Endodermal cell (in vitro differentiated cells): ENCODE data around the gene DUSP16. TPM values are rescaled to one million over a fixed set of nuclear protein-coding genes. Genes with fewer than 3 reads are reported as not detected.
A peak's percentile ranks its signal among the peaks of the same experiment; 100 is the strongest.
"Not testable (repeated sequence)": the region's sequence is repeated elsewhere in the genome, so short reads cannot be mapped to it uniquely, and the experiment has no call there.

Experiments used
- DNase-seq: peaks from one replicate; pipeline ENCODE4 v3.0.0-alpha.2; 2017
- H3K27ac ChIP-seq: 2 replicates; pipeline ENCODE4 v1.5.1; 2013; ENCODE audit warnings: mild to moderate bottlenecking, low read depth, low read length, moderate library complexity
- H3K27me3 ChIP-seq: 2 replicates; pipeline ENCODE4 v1.6.1; 2013; ENCODE audit warnings: mild to moderate bottlenecking, low read length, moderate library complexity; ENCODE audit not compliant: insufficient read depth, control insufficient read depth, poor library complexity, severe bottlenecking
- H3K36me3 ChIP-seq: 2 replicates; pipeline ENCODE4 v1.7.0; 2013; ENCODE audit warnings: mild to moderate bottlenecking, low read length, moderate library complexity; ENCODE audit not compliant: control insufficient read depth, insufficient read depth
- H3K4me1 ChIP-seq: one replicate; pipeline ENCODE4 v1.7.0; 2013; ENCODE audit warnings: low read length; ENCODE audit not compliant: control insufficient read depth, insufficient read depth
- H3K4me3 ChIP-seq: 2 replicates; pipeline ENCODE4 v1.5.1; 2013; ENCODE audit warnings: mild to moderate bottlenecking, low read length, moderate library complexity
- H3K9ac ChIP-seq: 2 replicates; pipeline ENCODE4 v1.6.1; 2013; ENCODE audit warnings: mild to moderate bottlenecking, low read length, moderate library complexity; ENCODE audit not compliant: poor library complexity, severe bottlenecking; ENCODE audit errors: extremely low read depth
- H3K9me3 ChIP-seq: 2 replicates; pipeline ENCODE4 v1.6.1; 2013; ENCODE audit warnings: mild to moderate bottlenecking, low read length, moderate library complexity; ENCODE audit not compliant: control insufficient read depth
- H3K27ac Mint-ChIP-seq: 2 replicates; pipeline ENCODE4 v1.8.0; 2020; ENCODE audit warnings: mixed read lengths
- H3K27me3 Mint-ChIP-seq: 2 replicates; pipeline ENCODE4 v1.8.0; 2021; ENCODE audit warnings: mild to moderate bottlenecking, mixed read lengths; ENCODE audit not compliant: insufficient read depth
- H3K36me3 Mint-ChIP-seq: 2 replicates; pipeline ENCODE4 v1.8.0; 2020; ENCODE audit warnings: low read depth, mixed read lengths
- H3K4me1 Mint-ChIP-seq: 2 replicates; pipeline ENCODE4 v1.8.0; 2020; ENCODE audit warnings: mixed read lengths
- H3K4me3 Mint-ChIP-seq: 2 replicates; pipeline ENCODE4 v1.8.0; 2020; ENCODE audit warnings: mild to moderate bottlenecking, moderate library complexity, mixed read lengths
- H3K9me3 Mint-ChIP-seq: 2 replicates; pipeline ENCODE4 v1.8.0; 2020; ENCODE audit warnings: mild to moderate bottlenecking, mixed read lengths
- WGBS, 2 experiments: methylation state at CpG; one replicate each; pipeline versions ENCODE4 v1.1.5 to v1.1.7; 2013; ENCODE audit warnings: missing lambda C conversion rate in 2 of 2, mixed read lengths in 1 of 2; ENCODE audit not compliant: insufficient coverage in 1 of 2, insufficient read length in 1 of 2; 5-methylcytosine and 5-hydroxymethylcytosine counted together
- total RNA-seq, 2 donors: library from RNA; stranded (reverse); fragmentation: NEBNext Ultra II Directional in 1 of 2; extraction: Animal tissue kit (Norgen Biotek cat#: 25700) in 1 of 2; gene quantifications; 2 replicates in 1 of 2; 3 replicates in 1 of 2; pipeline ENCODE4 v1.2.1, GENCODE V29; 2021
- TF ChIP-seq, protein P1 (sequence below): fragments of 200-600 bp; sonication (generic); conservative IDR thresholded peaks from 2 replicates; pipeline ENCODE4 v1.5.0; 2021; ENCODE audit warnings: antibody characterized with exemption, mild to moderate bottlenecking

Gene DUSP16
- total RNA-seq, 2 donors from 2014 or later = 28.1 to 42.5 TPM

DNA sequence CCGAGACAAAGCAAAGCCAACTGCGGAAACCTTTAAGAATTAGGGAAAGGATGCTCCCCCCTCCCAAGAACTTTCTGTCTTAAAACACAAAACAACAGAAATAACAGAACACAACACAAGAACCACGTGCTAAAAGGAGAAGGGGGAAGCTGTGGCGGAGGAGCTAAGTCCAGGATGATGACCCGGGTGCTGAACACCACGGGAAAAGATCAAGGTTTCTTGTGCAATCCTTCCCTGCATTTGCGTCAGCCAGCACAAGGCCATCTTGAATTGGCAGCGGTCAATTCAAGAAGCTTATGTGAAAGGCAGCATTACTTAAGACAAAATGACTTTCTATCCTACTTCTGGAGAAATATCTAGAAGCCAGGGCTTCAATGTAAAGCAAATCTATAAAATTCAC lies 38.0 kb upstream of the DUSP16 start:
- peak; percentile 57 for DNase-seq
- 93% methylated on average over 4 to 8 of the region's 8 CpGs for whole genome bisulfite sequencing, 2 experiments
- Histone ChIP-seq H3K27ac (no peak overlapping the region), H3K9me3 (no peaks in the 10 kb centered on the region), H3K4me1 (no peaks in the 10 kb centered on the region), H3K36me3 (no peaks in the 10 kb centered on the region), H3K9ac (no peak overlapping the region), H3K4me3 (no peak overlapping the region), H3K27me3 (no peaks in the 10 kb centered on the region)
- Mint-ChIP-seq H3K36me3 (no peaks in the 10 kb centered on the region), H3K27me3 (no peaks in the 10 kb centered on the region), H3K4me1 (no peaks in the 10 kb centered on the region), H3K27ac (no peak overlapping the region), H3K9me3 (no peaks in the 10 kb centered on the region), H3K4me3 (no peak overlapping the region)
- TF ChIP-seq, protein P1, sequence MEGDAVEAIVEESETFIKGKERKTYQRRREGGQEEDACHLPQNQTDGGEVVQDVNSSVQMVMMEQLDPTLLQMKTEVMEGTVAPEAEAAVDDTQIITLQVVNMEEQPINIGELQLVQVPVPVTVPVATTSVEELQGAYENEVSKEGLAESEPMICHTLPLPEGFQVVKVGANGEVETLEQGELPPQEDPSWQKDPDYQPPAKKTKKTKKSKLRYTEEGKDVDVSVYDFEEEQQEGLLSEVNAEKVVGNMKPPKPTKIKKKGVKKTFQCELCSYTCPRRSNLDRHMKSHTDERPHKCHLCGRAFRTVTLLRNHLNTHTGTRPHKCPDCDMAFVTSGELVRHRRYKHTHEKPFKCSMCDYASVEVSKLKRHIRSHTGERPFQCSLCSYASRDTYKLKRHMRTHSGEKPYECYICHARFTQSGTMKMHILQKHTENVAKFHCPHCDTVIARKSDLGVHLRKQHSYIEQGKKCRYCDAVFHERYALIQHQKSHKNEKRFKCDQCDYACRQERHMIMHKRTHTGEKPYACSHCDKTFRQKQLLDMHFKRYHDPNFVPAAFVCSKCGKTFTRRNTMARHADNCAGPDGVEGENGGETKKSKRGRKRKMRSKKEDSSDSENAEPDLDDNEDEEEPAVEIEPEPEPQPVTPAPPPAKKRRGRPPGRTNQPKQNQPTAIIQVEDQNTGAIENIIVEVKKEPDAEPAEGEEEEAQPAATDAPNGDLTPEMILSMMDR = no peak

DNA sequence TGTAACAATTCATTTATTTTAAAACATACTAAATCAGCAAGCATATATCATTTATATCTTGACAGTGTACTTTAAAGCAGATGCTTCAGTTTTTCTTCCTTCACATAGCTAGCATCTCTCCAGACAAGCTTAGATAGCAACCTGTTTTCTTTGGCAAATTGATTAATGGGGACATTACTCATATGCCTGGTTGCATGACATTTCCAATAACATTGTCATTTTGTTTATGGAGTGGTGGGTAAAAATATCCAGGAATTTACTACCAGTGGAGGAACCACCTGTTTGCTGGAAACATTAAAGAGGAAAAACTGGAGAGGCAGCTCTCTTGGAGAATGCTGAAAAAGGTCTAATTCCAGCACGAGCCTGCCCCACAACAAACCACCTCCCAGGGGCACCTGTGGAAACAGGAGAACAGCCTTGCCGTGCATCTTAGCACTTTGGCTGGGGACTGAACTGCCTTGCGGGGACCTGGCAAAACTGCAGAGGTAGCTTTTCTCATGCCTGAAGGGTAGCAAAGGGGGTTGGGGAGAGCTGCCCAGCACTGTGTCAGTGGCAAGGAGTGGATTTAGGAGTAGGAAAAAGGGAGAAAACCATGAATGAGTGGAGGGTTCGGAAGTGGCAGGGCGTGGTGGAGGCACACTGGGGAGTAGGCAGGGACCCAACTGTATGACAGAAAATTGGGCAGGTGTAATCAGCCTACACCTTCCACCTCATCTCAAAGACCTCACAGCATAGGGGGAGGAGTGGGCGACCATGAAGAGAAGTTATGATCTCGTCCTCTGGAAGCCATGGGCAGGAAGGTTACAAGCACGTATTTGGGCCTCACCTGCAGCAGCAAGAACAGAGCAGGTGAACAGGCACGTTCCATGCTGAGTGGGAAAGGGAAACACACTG lies 37.3 kb upstream of the DUSP16 start:
- H3K9me3 ChIP-seq = no peaks in the 10 kb centered on the region
- Mint-ChIP-seq H3K4me1 (no peaks in the 10 kb centered on the region), H3K9me3 (no peaks in the 10 kb centered on the region), H3K4me3 (no peak overlapping the region), H3K27ac (no peak overlapping the region), H3K27me3 (no peaks in the 10 kb centered on the region), H3K36me3 (no peaks in the 10 kb centered on the region)
- no peaks in the 10 kb centered on the region for H3K27me3 ChIP-seq
- no peaks in the 10 kb centered on the region for H3K36me3 ChIP-seq
- DNase-seq = no peak
- no peaks in the 10 kb centered on the region for H3K4me1 ChIP-seq
- no peak overlapping the region for H3K4me3 ChIP-seq
- H3K27ac ChIP-seq = no peak overlapping the region
- WGBS, 2 experiments = 80 to 82% methylated on average over 7 to 9 of the region's 9 CpGs
- H3K9ac ChIP-seq = no peak overlapping the region
- TF ChIP-seq, protein P1 = no peak

DNA sequence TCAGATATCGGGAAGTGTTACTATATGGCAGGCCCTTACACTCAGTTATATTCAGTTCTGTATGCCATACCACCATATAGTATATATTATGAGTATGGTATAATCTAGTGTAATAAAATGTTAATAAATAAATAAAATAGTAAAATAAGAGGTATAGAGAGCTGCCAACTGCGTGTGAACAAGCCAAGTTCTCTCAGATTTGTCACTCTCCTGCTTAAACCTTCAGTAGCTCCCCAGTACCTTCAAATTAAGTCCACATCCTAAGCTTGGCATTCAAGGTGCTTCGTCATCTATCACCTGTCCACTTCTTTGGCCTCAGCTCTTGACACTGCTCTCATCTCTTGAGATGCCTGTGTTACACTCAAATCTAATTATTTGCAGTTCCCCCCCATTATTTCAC lies 36.2 kb upstream of the DUSP16 start:
- Mint-ChIP-seq H3K27me3 (no peaks in the 10 kb centered on the region), H3K9me3 (no peaks in the 10 kb centered on the region), H3K36me3 (no peaks in the 10 kb centered on the region), H3K4me3 (no peak overlapping the region), H3K27ac (no peak overlapping the region), H3K4me1 (no peaks in the 10 kb centered on the region)
- H3K4me1 ChIP-seq = no peaks in the 10 kb centered on the region
- 89 to 95% methylated on average over 2 to 3 of the region's 3 CpGs for WGBS, 2 experiments
- no peaks in the 10 kb centered on the region for H3K9me3 ChIP-seq
- no peak overlapping the region for H3K27ac ChIP-seq
- no peaks in the 10 kb centered on the region for H3K27me3 ChIP-seq
- TF ChIP-seq, protein P1 = no peak
- H3K9ac ChIP-seq = no peak overlapping the region
- no peak overlapping the region for H3K4me3 ChIP-seq
- H3K36me3 ChIP-seq = no peaks in the 10 kb centered on the region
- DNase-seq = no peak

DNA sequence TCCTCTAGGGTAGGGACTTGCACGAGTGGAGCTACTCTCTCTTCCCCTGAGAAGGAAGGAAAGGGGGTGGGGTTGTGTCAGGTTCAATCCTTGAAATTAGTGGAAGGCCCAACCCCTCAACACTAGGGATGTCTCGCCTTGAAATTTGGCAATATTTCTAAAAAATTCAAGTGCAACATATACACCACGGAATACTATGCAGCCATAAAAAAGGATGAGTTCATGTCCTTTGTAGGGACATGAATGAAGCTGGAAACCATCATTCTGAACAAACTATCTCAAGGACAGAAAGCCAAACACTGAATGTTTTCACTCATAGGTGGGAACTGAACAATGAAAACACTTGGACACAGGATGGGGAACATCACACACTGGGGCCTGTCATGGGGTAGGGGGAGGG lies 33.9 kb upstream of the DUSP16 start:
- not testable (repeated sequence) for H3K4me1 Mint-ChIP-seq, H3K36me3 Mint-ChIP-seq, H3K9me3 Mint-ChIP-seq, H3K36me3 ChIP-seq, H3K4me1 ChIP-seq, H3K4me3 Mint-ChIP-seq, H3K9ac ChIP-seq, H3K27me3 Mint-ChIP-seq, H3K27ac ChIP-seq, H3K27ac Mint-ChIP-seq, H3K4me3 ChIP-seq, H3K9me3 ChIP-seq, DNase-seq, H3K27me3 ChIP-seq
- WGBS, 2 experiments = 100% methylated on average over 1 of the region's 3 CpGs

DNA sequence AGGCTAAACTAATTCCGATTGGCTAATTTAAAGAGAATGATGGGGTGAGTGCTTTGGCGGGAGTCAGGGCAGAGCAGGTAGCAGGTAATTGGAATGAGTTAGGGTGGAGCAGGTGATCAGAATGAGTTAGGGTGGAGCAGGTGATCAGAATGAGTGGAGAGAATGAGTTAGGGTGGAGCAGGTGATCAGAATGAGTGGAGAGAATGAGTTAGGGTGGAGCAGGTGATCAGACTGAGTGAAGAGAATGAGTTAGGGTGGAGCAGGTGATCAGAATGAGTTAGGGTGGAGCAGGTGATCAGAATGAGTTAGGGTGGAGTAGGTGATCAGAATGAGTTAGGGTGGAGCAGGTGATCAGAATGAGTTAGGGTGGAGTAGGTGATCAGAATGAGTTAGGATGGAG lies 33.3 kb upstream of the DUSP16 start:
- not testable (repeated sequence) for H3K4me1 ChIP-seq, H3K4me3 Mint-ChIP-seq, H3K9me3 Mint-ChIP-seq, H3K27ac Mint-ChIP-seq, H3K36me3 Mint-ChIP-seq, H3K27ac ChIP-seq, H3K36me3 ChIP-seq, H3K27me3 Mint-ChIP-seq, DNase-seq, H3K4me3 ChIP-seq, H3K4me1 Mint-ChIP-seq, H3K9ac ChIP-seq, H3K27me3 ChIP-seq, H3K9me3 ChIP-seq
- no CpG with 5 or more reads among the region's 2 CpGs for WGBS, 2 experiments
